Skeletal muscle cell (primary cell): Measurements from ENCODE around the gene WDR46.

Source experiments
- DNase-seq: peaks from one replicate; pipeline ENCODE4 v3.0.0-alpha.2; 2010; ENCODE audit warnings: low read depth
- H3K4me3 ChIP-seq: 2 replicates; pipeline ENCODE4 v1.5.1; 2011; ENCODE audit warnings: low read depth, mild to moderate bottlenecking, control low read depth, low read length, moderate library complexity

Gene WDR46

GRCh38 chr6:33236328-33236727 lies 52.7 kb downstream of the WDR46 start:
- H3K4me3 ChIP-seq = no peak overlapping the region
- DNase-seq = no peak

- no peak for DNase-seq
- H3K4me3 ChIP-seq = no peak overlapping the region
Measured at GRCh38 chr6:33235221-33235634, 53.8 kb downstream of the WDR46 start.
